Measurements from ENCODE around the gene ZNF318. TPM values are rescaled to one million over a fixed set of nuclear protein-coding genes. Genes with fewer than 3 reads are reported as not detected.

Gene ZNF318
- total RNA-seq, 4 donors from 2014 or later, result 11.1 to 17.3 (median 14.6) TPM

GRCh38 chr6:43378631-43379030 is 9.2 kb upstream of the ZNF318 start:
- WGBS, result 50% methylated on average over 3 of the region's 3 CpGs
- intact Hi-C loops (cut with DNase I), result no loop called here
- H3K27me3 ChIP-seq, result no peaks in the 10 kb centered on the region

DNA sequence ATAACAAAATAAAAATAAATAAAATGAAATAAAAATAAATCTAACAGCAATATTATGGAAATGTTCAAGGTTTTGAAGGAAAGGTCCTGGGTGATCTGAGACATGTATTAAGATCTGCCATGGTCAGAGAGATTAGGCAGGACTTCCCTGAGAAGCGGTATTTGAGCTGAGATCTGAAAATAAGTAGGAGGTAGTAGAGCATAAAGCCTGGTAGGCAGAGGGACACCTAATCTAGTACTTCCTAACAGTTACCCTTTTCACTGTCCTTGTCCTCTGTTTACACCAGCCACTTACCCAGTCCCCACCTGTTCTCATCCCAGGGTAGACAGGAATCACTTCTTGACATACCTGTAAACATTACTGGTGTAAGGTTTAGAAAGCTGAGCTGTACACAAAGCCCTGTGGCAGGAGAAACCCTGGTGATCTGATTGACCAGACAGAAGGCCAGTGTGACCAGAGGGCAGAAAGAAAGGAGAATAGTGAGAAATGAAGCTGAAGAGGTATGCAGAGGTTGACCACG is 8.3 kb upstream of the ZNF318 start:
- TF ChIP-seq EP300 (IDR thresholded peaks at IDR 0.05), result no peak
- TF ChIP-seq CTCF (IDR thresholded peaks at IDR 0.05), result no peak
- no peak for TF ChIP-seq POLR2A (IDR thresholded peaks at IDR 0.05; ENCODE audit: low read depth)
- no peak for TF ChIP-seq POLR2AphosphoS5 (IDR thresholded peaks at IDR 0.05)
- no peak overlapping the region for H3K4me3 ChIP-seq
- no peak for DNase-seq (ENCODE audit: extremely low spot score)
- H3K27ac ChIP-seq (replicated peaks in 1 of 4), result no peak overlapping the region
- peaks cover 0 to 4% (median 0%) of the 10 kb centered on the region in 4 donors for H3K27me3 ChIP-seq
- intact Hi-C loops (cut with DNase I), result no loop called here
- H3K9me3 ChIP-seq, result no peaks in the 10 kb centered on the region
- WGBS, result 89% methylated on average over 2 of the region's 2 CpGs
- H3K36me3 ChIP-seq, result no peaks in the 10 kb centered on the region
- H3K4me1 ChIP-seq, result no peaks in the 10 kb centered on the region

More at GRCh38 chr6:43378631-43379030, 9.2 kb upstream of the ZNF318 start:
- no peak for DNase-seq (ENCODE audit: extremely low spot score)
- no peaks in the 10 kb centered on the region for H3K36me3 ChIP-seq
- H3K9me3 ChIP-seq, result no peaks in the 10 kb centered on the region
- H3K4me1 ChIP-seq, result no peaks in the 10 kb centered on the region
- TF ChIP-seq EP300 (IDR thresholded peaks at IDR 0.05), result no peak
- no peak for TF ChIP-seq CTCF (IDR thresholded peaks at IDR 0.05)
- TF ChIP-seq POLR2AphosphoS5 (IDR thresholded peaks at IDR 0.05), result no peak
- no peak for TF ChIP-seq POLR2A (IDR thresholded peaks at IDR 0.05; ENCODE audit: low read depth)
- H3K27ac ChIP-seq (replicated peaks in 1 of 4), result no peak overlapping the region
- H3K4me3 ChIP-seq, result no peak overlapping the region

- Histone ChIP-seq H3K4me3 (no peak overlapping the region), H3K36me3 (no peaks in the 10 kb centered on the region), H3K27me3 (peaks cover 0 to 4% (median 0%) of the 10 kb centered on the region in 4 donors), H3K27ac (replicated peaks in 1 of 4) (no peak overlapping the region), H3K9me3 (no peaks in the 10 kb centered on the region), H3K4me1 (no peaks in the 10 kb centered on the region)
- 100% methylated on average over 1 of the region's 1 CpG for whole genome bisulfite sequencing
- no peak for DNase-seq (ENCODE audit: extremely low spot score)
- intact Hi-C loops (cut with DNase I), result no loop called here
- TF ChIP-seq EP300 (IDR thresholded peaks at IDR 0.05), result no peak
- no peak for TF ChIP-seq CTCF (IDR thresholded peaks at IDR 0.05)
- TF ChIP-seq POLR2A (IDR thresholded peaks at IDR 0.05; ENCODE audit: low read depth), result no peak
- TF ChIP-seq POLR2AphosphoS5 (IDR thresholded peaks at IDR 0.05), result no peak
Measured at GRCh38 chr6:43376551-43376981, 7.1 kb upstream of the ZNF318 start.

DNA sequence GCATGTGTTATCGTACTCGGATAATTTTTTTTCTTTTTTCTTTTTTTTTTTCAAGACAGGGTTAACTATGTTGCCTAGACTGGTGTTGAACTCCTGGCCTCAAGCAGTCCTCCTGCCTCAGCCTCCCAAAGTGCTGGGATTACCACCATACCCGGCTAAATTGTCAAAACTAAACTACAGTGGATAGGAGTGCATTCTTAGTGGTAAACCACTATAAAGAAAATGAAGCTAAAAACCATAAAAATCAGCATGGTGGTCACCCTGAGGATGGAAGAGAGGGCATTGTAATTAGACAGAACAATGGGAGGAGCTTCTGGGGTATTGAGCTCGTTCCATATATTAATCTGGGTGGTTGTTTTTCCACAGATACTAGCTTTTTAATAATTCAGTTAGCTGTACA is 6.2 kb upstream of the ZNF318 start:
- Histone ChIP-seq H3K4me3 (no peak overlapping the region), H3K36me3 (no peaks in the 10 kb centered on the region), H3K9me3 (no peaks in the 10 kb centered on the region), H3K27me3 (peaks cover 0 to 4% (median 0%) of the 10 kb centered on the region in 4 donors), H3K4me1 (no peaks in the 10 kb centered on the region), H3K27ac (replicated peaks in 1 of 4) (no peak overlapping the region)
- WGBS, result 88% methylated on average over 4 of the region's 4 CpGs
- TF ChIP-seq POLR2A (IDR thresholded peaks at IDR 0.05; ENCODE audit: low read depth) (no peak), EP300 (IDR thresholded peaks at IDR 0.05) (no peak), POLR2AphosphoS5 (IDR thresholded peaks at IDR 0.05) (no peak), CTCF (IDR thresholded peaks at IDR 0.05) (no peak)
- intact Hi-C loops (cut with DNase I), result no loop called here
- DNase-seq (ENCODE audit: extremely low spot score), result no peak

Data from esophagus muscularis mucosa (tissue), 4 donors.